Heart right ventricle (tissue), 16 donors: Measurements from ENCODE around the gene CPAMD8. TPM values are rescaled to one million over a fixed set of nuclear protein-coding genes. Genes with fewer than 3 reads are reported as not detected.

Experiments used
- ATAC-seq, 8 donors: fragments of 200-7000 bp; cut with Tn5 transposase; one replicate each; pipeline ENCODE4 v1.9.1; 2020; ENCODE audit warnings: mild to moderate bottlenecking in 8 of 8, moderate library complexity in 8 of 8, moderate number of reproducible peaks in 1 of 8
- DNase-seq, 2 donors: peaks; one replicate each; pipeline ENCODE4 v3.0.0-alpha.2; 2020
- H3K27ac ChIP-seq, 10 donors: fragments of 200-600 bp; sonication (generic) in 2 of 10; one replicate each; pipeline versions ENCODE4 v1.5.0 to v1.8.0; 2020 to 2022; ENCODE audit warnings: mild to moderate bottlenecking in 3 of 10
- H3K27me3 ChIP-seq, 7 donors: fragments of 200-600 bp; one replicate each; pipeline ENCODE4 v1.8.0; 2021 to 2022; ENCODE audit warnings: mild to moderate bottlenecking in 2 of 7
- H3K36me3 ChIP-seq, 9 donors: fragments of 200-600 bp; sonication (generic) in 1 of 9; one replicate each; pipeline versions ENCODE4 v1.5.0 to v1.8.0; 2020 to 2022; ENCODE audit warnings: mild to moderate bottlenecking in 2 of 9
- H3K4me1 ChIP-seq, 9 donors: fragments of 200-600 bp; sonication (generic) in 1 of 9; one replicate each; pipeline versions ENCODE4 v1.5.0 to v1.8.0; 2020 to 2022; ENCODE audit warnings: mild to moderate bottlenecking in 4 of 9
- H3K4me3 ChIP-seq, 10 donors: fragments of 200-600 bp; sonication (generic) in 2 of 10; one replicate each; pipeline versions ENCODE4 v1.5.0 to v1.8.0; 2020 to 2022; ENCODE audit warnings: mild to moderate bottlenecking in 7 of 10, moderate library complexity in 2 of 10
- H3K9me3 ChIP-seq, 11 donors: fragments of 200-600 bp in 10 of 11; sonication (generic) in 2 of 11; one replicate each; pipeline versions ENCODE4 v1.5.0 to v1.8.0; 2013 to 2022; ENCODE audit warnings: mild to moderate bottlenecking in 2 of 11, control low read depth in 1 of 11, moderate library complexity in 1 of 11
- WGBS, 2 donors: extraction: QIAGEN DNeasy Blood & Tissue Kit; methylation state at CpG; one replicate each; pipeline ENCODE4 v1.1.7; 2013; ENCODE audit warnings: inconsistent platforms in 1 of 2; 5-methylcytosine and 5-hydroxymethylcytosine counted together
- intact Hi-C, 10 donors: fragments of 100-400 bp; cut with DNase I; formaldehyde crosslinking; loops; one replicate each; pipeline versions ENCODE4 v1.11.1 to v1.14.2; 2022
- polyA plus RNA-seq, 2 donors: library from polyadenylated mRNA; stranded (reverse); fragments of 200-250 nt; gene quantifications; one replicate each; pipeline ENCODE4 v1.2.3, GENCODE V29; 2013
- total RNA-seq, 10 donors: library from RNA; stranded (reverse); fragmentation: NEBNext Ultra II Directional in 3 of 10; extraction: Animal tissue kit (Norgen Biotek cat#: 25700) in 3 of 10; gene quantifications; one replicate each; pipeline versions ENCODE4 v1.2.1 to v1.2.4, GENCODE V29; 2021 to 2023
- TF ChIP-seq, protein P1 (sequence below), 9 donors: fragments of 200-600 bp; sonication (generic) in 2 of 9; IDR thresholded peaks; one replicate each; pipeline versions ENCODE4 v1.5.0 to v1.8.0; 2021 to 2022; ENCODE audit warnings: antibody characterized with exemption in 9 of 9, mild to moderate bottlenecking in 5 of 9, moderate library complexity in 1 of 9
- donor health status: Arrhythmogenic right ventricular cardiomyopathy.
- donor health status: ischemic (EF 13 %, LVEDD 7.1; RV severe dilation, severe dysfunction).
- donor health status: healthy with polysubstance abuse.
- donor health status: DM: no; HTN: yes; CAD: no.
- donor health status: DM: no; HTN: no; CAD: no.
- donor health status: ischemic (EF 25% LVEDD 6.9; RV normal size, moderate dysfunction).
- donor health status: ischemic (EF 25% LVEDD 5.7; RV mildly dilated, moderate dysfunction).
- donor health status: healthy.
- donor health status: DM: yes; HTN: yes; CAD: no.
- donor health status: Ischemic cardiomyopathy.
- donor health status: ischemic (EF 35%, LVEDD 5.7; RV mildly dilated, moderate dysfunction).
- donor health status: nonischemic (EF 11% LVEDD 7.7; RV severe dilation, severe dysfunction).
- donor health status: DM: yes; HTN: yes; CAD: no.
- donor health status: PGD.
- donor health status: ischemic (EF 29% LVEDD 5.4; RV normal size, mild dysfunction).
- donor health status: nonischemic (EF 23%, LVEDD 6.1; RV moderate dilation, normal function).

The CPAMD8 gene
- total and polyA plus RNA-seq, 12 donors = 4.8 to 77.9 (median 10.9) TPM

GRCh38 chr19:16911046-16911445 is 115.6 kb downstream of the CPAMD8 start:
- Histone ChIP-seq H3K27me3 (no peaks in the 10 kb centered on the region), H3K9me3 (peaks cover 0 to 54% (median 19%) of the 10 kb centered on the region in 11 donors), H3K4me3 (no peak overlapping the region), H3K4me1 (no peaks in the 10 kb centered on the region), H3K27ac (no peak overlapping the region), H3K36me3 (peaks cover 0 to 16% (median 0%) of the 10 kb centered on the region in 9 donors)
- TF ChIP-seq, protein P1, sequence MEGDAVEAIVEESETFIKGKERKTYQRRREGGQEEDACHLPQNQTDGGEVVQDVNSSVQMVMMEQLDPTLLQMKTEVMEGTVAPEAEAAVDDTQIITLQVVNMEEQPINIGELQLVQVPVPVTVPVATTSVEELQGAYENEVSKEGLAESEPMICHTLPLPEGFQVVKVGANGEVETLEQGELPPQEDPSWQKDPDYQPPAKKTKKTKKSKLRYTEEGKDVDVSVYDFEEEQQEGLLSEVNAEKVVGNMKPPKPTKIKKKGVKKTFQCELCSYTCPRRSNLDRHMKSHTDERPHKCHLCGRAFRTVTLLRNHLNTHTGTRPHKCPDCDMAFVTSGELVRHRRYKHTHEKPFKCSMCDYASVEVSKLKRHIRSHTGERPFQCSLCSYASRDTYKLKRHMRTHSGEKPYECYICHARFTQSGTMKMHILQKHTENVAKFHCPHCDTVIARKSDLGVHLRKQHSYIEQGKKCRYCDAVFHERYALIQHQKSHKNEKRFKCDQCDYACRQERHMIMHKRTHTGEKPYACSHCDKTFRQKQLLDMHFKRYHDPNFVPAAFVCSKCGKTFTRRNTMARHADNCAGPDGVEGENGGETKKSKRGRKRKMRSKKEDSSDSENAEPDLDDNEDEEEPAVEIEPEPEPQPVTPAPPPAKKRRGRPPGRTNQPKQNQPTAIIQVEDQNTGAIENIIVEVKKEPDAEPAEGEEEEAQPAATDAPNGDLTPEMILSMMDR (IDR thresholded peaks at IDR 0.05) = no peak
- intact Hi-C loops = loop anchor here in 1 of 10 donors (10.0 kb wide), 1 partner anchor 124 kb away; no protein-coding TSS in a partner anchor
- ATAC-seq (no peak), DNase-seq (no peak)
- WGBS, 2 donors = 91 to 93% methylated on average over 7 of the region's 7 CpGs

DNA sequence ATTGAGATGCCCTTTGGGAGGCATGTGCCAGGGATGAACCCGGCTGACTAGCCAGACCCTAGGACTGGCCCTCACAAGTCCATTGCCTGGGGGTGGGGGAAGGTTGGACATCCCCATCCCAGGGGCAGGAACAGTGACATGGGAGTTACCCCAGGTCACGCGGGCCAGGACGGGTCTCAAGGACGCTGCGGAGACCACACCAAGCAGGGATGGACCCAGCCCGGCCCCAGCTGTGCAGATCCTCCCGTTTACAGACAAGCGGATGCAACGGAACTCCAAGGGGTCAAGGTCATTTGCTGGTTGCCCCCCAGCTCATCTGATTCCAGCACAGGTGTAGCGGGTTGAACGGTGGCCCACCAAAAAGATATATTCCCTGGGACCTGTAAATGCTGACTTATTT is 117.9 kb downstream of the CPAMD8 start:
- H3K27ac ChIP-seq = no peak overlapping the region
- TF ChIP-seq, protein P1 (IDR thresholded peaks at IDR 0.05) = no peak
- 79 to 84% methylated on average over 12 of the region's 12 CpGs for WGBS, 2 donors
- peaks cover 0 to 16% (median 0%) of the 10 kb centered on the region in 9 donors for H3K36me3 ChIP-seq
- DNase-seq = no peak
- no peaks in the 10 kb centered on the region for H3K27me3 ChIP-seq
- H3K9me3 ChIP-seq = peaks cover 0 to 32% (median 14%) of the 10 kb centered on the region in 11 donors
- intact Hi-C loops = loop anchor here in 4 of 10 donors (10.0 kb wide), 2 partner anchors 134 to 146 kb away; no protein-coding TSS in a partner anchor
- H3K4me1 ChIP-seq = no peaks in the 10 kb centered on the region
- H3K4me3 ChIP-seq = no peak overlapping the region
- ATAC-seq = peak in 1 of 8 donors; percentile 41

GRCh38 chr19:16904599-16904998 is 122.0 kb downstream of the CPAMD8 start:
- H3K9me3 ChIP-seq = no peaks in the 10 kb centered on the region
- WGBS, 2 donors = 48 to 73% methylated on average over 5 of the region's 5 CpGs
- intact Hi-C loops = loop anchor here in 5 of 10 donors (5.0 to 10.0 kb wide), 4 partner anchors 130 to 273 kb away; no protein-coding TSS in a partner anchor
- DNase-seq (no peak), ATAC-seq (no peak)
- no peaks in the 10 kb centered on the region for H3K36me3 ChIP-seq
- no peak overlapping the region for H3K4me3 ChIP-seq
- H3K27ac ChIP-seq = no peak overlapping the region
- peaks cover 0 to 4% (median 0%) of the 10 kb centered on the region in 9 donors for H3K4me1 ChIP-seq
- H3K27me3 ChIP-seq = no peaks in the 10 kb centered on the region
- TF ChIP-seq, protein P1 (IDR thresholded peaks at IDR 0.05) = no peak

GRCh38 chr19:16903347-16903746 is 123.3 kb downstream of the CPAMD8 start:
- no peak overlapping the region for H3K4me3 ChIP-seq
- H3K36me3 ChIP-seq = no peaks in the 10 kb centered on the region
- no peak for DNase-seq
- no peak overlapping the region for H3K27ac ChIP-seq
- no peaks in the 10 kb centered on the region for H3K27me3 ChIP-seq
- no peaks in the 10 kb centered on the region for H3K9me3 ChIP-seq
- WGBS, 2 donors = 90 to 93% methylated on average over 7 of the region's 7 CpGs
- TF ChIP-seq, protein P1 (IDR thresholded peaks at IDR 0.05) = no peak
- no peak for ATAC-seq
- H3K4me1 ChIP-seq = peaks cover 0 to 7% (median 0%) of the 10 kb centered on the region in 9 donors
- intact Hi-C loops = loop anchor here in 5 of 10 donors (5.0 to 10.0 kb wide), 4 partner anchors 129 to 274 kb away; no protein-coding TSS in a partner anchor
